ENCODE results near the gene ASB9. TPM values are rescaled to one million over a fixed set of nuclear protein-coding genes. Genes with fewer than 3 reads are reported as not detected.

ASB9 gene
- total and polyA plus RNA-seq, 9 of the 15 experiments (the other 6 are each of a cell fraction or from before 2014, with no cell fraction given): 0.27 to 1.7 (median 0.96) TPM

- no peak overlapping the region for H3K9ac ChIP-seq (ENCODE audit: insufficient read depth in 1 of 2, low read depth in 2 of 2, low read length in 2 of 2)
- no peak for FAIRE-seq
- no peaks in the 10 kb centered on the region for H4K20me1 ChIP-seq (replicated peaks; ENCODE audit: control insufficient read depth, insufficient read depth, low read length)
- no TSS peak for BruUV-seq (replicated peaks)
- no peaks in the 10 kb centered on the region for H3K27me3 ChIP-seq (ENCODE audit: control insufficient read depth in 2 of 2, insufficient read depth in 2 of 2, low read length in 2 of 2)
- in situ Hi-C loops (cut with MboI) (no loop called here), intact Hi-C loops (cut with micrococcal nuclease) (no loop called here)
- no peak overlapping the region for H3K27ac ChIP-seq (ENCODE audit: extremely low read depth, low read depth, low read length)
- H3K4me1 ChIP-seq (replicated peaks in 1 of 2; ENCODE audit: control insufficient read depth in 2 of 2, insufficient read depth in 2 of 2, low read length in 2 of 2): no peaks in the 10 kb centered on the region
- ChIA-PET POLR2A (no interaction called here), CTCF (ENCODE audit: low intra/inter-chr PET ratio) (no interaction called here)
- DNase-seq (ENCODE audit: extremely low read depth in 1 of 4, low spot score in 3 of 4): no peak
- no peak overlapping the region for H3K4me3 ChIP-seq
- H3K79me2 ChIP-seq (ENCODE audit: control insufficient read depth, insufficient read depth, low read length): no peaks in the 10 kb centered on the region
- no peaks in the 10 kb centered on the region for H3K9me3 ChIP-seq (replicated peaks; ENCODE audit: control insufficient read depth, insufficient read depth, low read depth, low read length)
- no peaks in the 10 kb centered on the region for H3K36me3 ChIP-seq (ENCODE audit: control insufficient read depth, insufficient read depth, low read length)
- no peak overlapping the region for H2AFZ ChIP-seq (ENCODE audit: low read depth, low read length)
- no peaks in the 10 kb centered on the region for H3K9me1 ChIP-seq (ENCODE audit: control insufficient read depth, insufficient read depth, low read length)
- ATAC-seq: no peak
- no peak overlapping the region for H3K4me2 ChIP-seq (ENCODE audit: insufficient read depth, low read length)
- WGBS (ENCODE audit: insufficient coverage, low coverage, missing lambda C conversion rate): 4% methylated on average over 2 of the region's 2 CpGs
- TF ChIP-seq BDP1 (IDR thresholded peaks at IDR 0.05; ENCODE audit: insufficient read depth, insufficient read length) (no peak), SAP30 (IDR thresholded peaks at IDR 0.05; ENCODE audit: borderline replicate concordance, insufficient read depth, low read depth, low read length, poor library complexity, severe bottlenecking) (no peak), BCLAF1 (IDR thresholded peaks at IDR 0.05; ENCODE audit: borderline replicate concordance in 1 of 2, control insufficient read depth in 1 of 2, low read depth in 2 of 2, low read length in 1 of 2) (no peak), POLR3G (IDR thresholded peaks at IDR 0.05; ENCODE audit: extremely low read depth, insufficient read length, insufficient replicate concordance) (no peak), MYNN (IDR thresholded peaks at IDR 0.05) (no peak), MYNN (CRISPR knock-in tag; IDR thresholded peaks at IDR 0.05) (no peak), RFX1 (IDR thresholded peaks at IDR 0.05) (no peak), CUX1 (CRISPR knock-in tag; IDR thresholded peaks at IDR 0.05) (no peak), TBL1XR1 (IDR thresholded peaks at IDR 0.05; ENCODE audit: low read length in 2 of 2) (no peak), HMG20A (CRISPR knock-in tag; conservative IDR thresholded peaks at IDR 0.05) (no peak), ZNF133 (CRISPR knock-in tag; IDR thresholded peaks at IDR 0.05) (no peak)
These were observed 54.5 kb downstream of the ASB9 start for GRCh38 chrX:15215366-15215765.

All from K562 (cell line).